AG04449 (cell line): Measurements from ENCODE around the gene CFAP210.

Source experiments
- CTCF ChIA-PET: fragments of 350-600 bp; formaldehyde crosslinking; extraction: SDS; loops from one replicate; lab custom pipeline; 2021; ENCODE audit warnings: antibody characterized with exemption; lab: Yijun Ruan, JAX
- POLR2A ChIA-PET: fragments of 400-600, 350-600 bp; formaldehyde crosslinking; extraction: SDS; loops from one replicate; lab custom pipeline; 2020; ENCODE audit warnings: antibody characterized with exemption, inconsistent platforms; lab: Yijun Ruan, JAX
- DNase-seq: peaks from one replicate; pipeline ENCODE4 v3.0.0-alpha.2; 2010; ENCODE audit warnings: low read depth, low spot score
- H3K4me3 ChIP-seq: 2 replicates; pipeline ENCODE4 v1.5.1; 2011; ENCODE audit warnings: low read depth, mild to moderate bottlenecking, control low read depth, low read length
- CTCF ChIP-seq: IDR thresholded peaks from one replicate; pipeline ENCODE4 v1.5.1; 2011; ENCODE audit warnings: mild to moderate bottlenecking, moderate library complexity, low read length, control low read depth, inconsistent platforms; ENCODE audit not compliant: insufficient read depth; ENCODE audit errors: missing control alignments

Gene CFAP210

GRCh38 chr2:169683054-169683424, 11.2 kb downstream of the CFAP210 start:
- H3K4me3 ChIP-seq = no peak overlapping the region
- no peak for DNase-seq
- ChIA-PET POLR2A (no interaction called here), CTCF (interaction anchor here (1.6 kb wide), 1 partner anchor 8 kb away, joined by 3 read pairs; no protein-coding TSS in a partner anchor)
- no peak for TF ChIP-seq CTCF

- H3K4me3 ChIP-seq = no peak overlapping the region
- ChIA-PET POLR2A (no interaction called here), CTCF (no interaction called here)
- no peak for DNase-seq
- TF ChIP-seq CTCF = no peak
Measured at GRCh38 chr2:169676850-169677249, 17.4 kb downstream of the CFAP210 start.

- no peak overlapping the region for H3K4me3 ChIP-seq
- no peak for TF ChIP-seq CTCF
- POLR2A ChIA-PET = no interaction called here
- CTCF ChIA-PET = no interaction called here
- no peak for DNase-seq
Measured at GRCh38 chr2:169676357-169676756, 17.8 kb downstream of the CFAP210 start.

- CTCF ChIA-PET = interaction anchor here (0.9 kb wide), 1 partner anchor 18 kb away, joined by 3 read pairs; no protein-coding TSS in a partner anchor
Measured at GRCh38 chr2:169673921-169674320, 20.3 kb downstream of the CFAP210 start.

GRCh38 chr2:169673106-169673505, 21.1 kb downstream of the CFAP210 start:
- no peak for DNase-seq
- POLR2A ChIA-PET = no interaction called here
- no peak for TF ChIP-seq CTCF
- CTCF ChIA-PET = no interaction called here
- H3K4me3 ChIP-seq = no peak overlapping the region

More at GRCh38 chr2:169673921-169674320, 20.3 kb downstream of the CFAP210 start:
- no peak for DNase-seq
- TF ChIP-seq CTCF = no peak
- no peak overlapping the region for H3K4me3 ChIP-seq
- POLR2A ChIA-PET = interaction anchor here (1.1 kb wide), 1 partner anchor 9 kb away, joined by 3 read pairs; no protein-coding TSS in a partner anchor

GRCh38 chr2:169672406-169672805, 21.8 kb downstream of the CFAP210 start:
- no peak overlapping the region for H3K4me3 ChIP-seq
- ChIA-PET POLR2A (no interaction called here), CTCF (no interaction called here)
- no peak for TF ChIP-seq CTCF
- no peak for DNase-seq
